ENCODE data around the gene GPR119.

The GPR119 gene

GRCh38 chrX:130336531-130336930 lies 48.9 kb downstream of the GPR119 start:
- no peak for DNase-seq (ENCODE audit: insufficient read length)
- no peak for FAIRE-seq
- TF ChIP-seq TAF1 (IDR thresholded peaks at IDR 0.05; ENCODE audit: borderline replicate concordance, low read depth, low read length), result no peak
- TF ChIP-seq POLR2A (IDR thresholded peaks at IDR 0.05; ENCODE audit: low read depth, low read length), result no peak
- TF ChIP-seq POLR2AphosphoS5 (IDR thresholded peaks at IDR 0.05; ENCODE audit: low read depth, low read length), result no peak

Measured in GM12892 (cell line).